Ovary (tissue), 9 donors: ENCODE results near the gene TRNAU1AP. TPM values are rescaled to one million over a fixed set of nuclear protein-coding genes. Genes with fewer than 3 reads are reported as not detected.

Source experiments
- DNase-seq, 5 donors: peaks; one replicate each; pipeline ENCODE4 v3.0.0-alpha.2; 2019 to 2020
- H3K27ac ChIP-seq, 2 donors: fragments of 200-600 bp; one replicate each; pipeline versions ENCODE4 v1.5.1 to v1.8.0; 2019 to 2022
- H3K27me3 ChIP-seq: fragments of 200-600 bp; one replicate; pipeline ENCODE4 v1.8.0; 2022
- H3K36me3 ChIP-seq: fragments of 200-600 bp; sonication (generic); one replicate; pipeline ENCODE4 v1.5.1; 2019
- H3K4me1 ChIP-seq: one replicate; pipeline ENCODE4 v1.8.1; 2013; ENCODE audit warnings: mild to moderate bottlenecking, moderate library complexity; ENCODE audit not compliant: insufficient read depth
- H3K4me3 ChIP-seq: fragments of 200-600 bp; sonication (generic); one replicate; pipeline ENCODE4 v1.5.1; 2017
- H3K9me3 ChIP-seq, 2 donors: fragments of 200-600 bp in 1 of 2; sonication (generic) in 1 of 2; one replicate each; pipeline versions ENCODE4 v1.5.1 to v1.8.1; 2013 to 2019; ENCODE audit warnings: mild to moderate bottlenecking in 1 of 2, moderate library complexity in 1 of 2
- CTCF ChIP-seq, 3 donors: fragments of 450-650 bp in 2 of 3; fragments of 200-600 bp in 1 of 3; IDR thresholded peaks; one replicate each; pipeline versions ENCODE4 v1.5.1 to v1.8.0; 2016 to 2022; ENCODE audit warnings: antibody characterized with exemption in 3 of 3, mild to moderate bottlenecking in 1 of 3
- EP300 ChIP-seq: sonication (generic); formaldehyde crosslinking; IDR thresholded peaks from one replicate; pipeline ENCODE4 v1.6.1; 2017; ENCODE audit warnings: antibody characterized with exemption
- POLR2A ChIP-seq: fragments of 450-650 bp; IDR thresholded peaks from one replicate; pipeline ENCODE4 v1.6.1; 2017; ENCODE audit warnings: antibody characterized with exemption, mild to moderate bottlenecking, moderate library complexity
- WGBS, 3 donors: extraction: QIAGEN DNeasy Blood & Tissue Kit in 1 of 3; methylation state at CpG; one replicate each; pipeline versions ENCODE4 v1.1.5 to v1.1.7; 2013 to 2017; 5-methylcytosine and 5-hydroxymethylcytosine counted together
- intact Hi-C, 4 donors: fragments of 100-400 bp; cut with DNase I; formaldehyde crosslinking; loops; one replicate each; pipeline versions ENCODE4 v1.11.0 to v1.15.1; 2022 to 2023
- polyA plus RNA-seq, 2 donors: library from polyadenylated mRNA; stranded (reverse); fragments of 200-250 nt in 1 of 2; fragments of 350-450 nt in 1 of 2; fragmentation: Illumina TruSeq in 1 of 2; extraction: RNeasy Lipid Tissue Mini Kit (QIAGEN cat#74804) in 1 of 2; gene quantifications; one replicate each; pipeline ENCODE4 v1.2.3, GENCODE V29; 2013 to 2014
- total RNA-seq, 7 donors: library from RNA; depleted of rRNA in 2 of 7; stranded (reverse); fragments of >200 nt in 2 of 7; fragmentation: NEBNext Ultra II Directional in 3 of 7; extraction: Animal tissue kit (Norgen Biotek cat#: 25700) in 3 of 7; gene quantifications; one replicate each; pipeline versions ENCODE4 v1.1.0 to v1.2.4, GENCODE V29; 2016 to 2023
- donor health status: DM: no; HTN: no; CAD: no; lungs with moderate emphysema.
- donor health status: DM: no; HTN: no; CAD: no.
- donor health status: Bipolar disorder and iron deficiency.
- donor health status: DM: yes; HTN: yes; CAD: no.
- donor health status: DM: no; HTN: no; CAD: no.
- donor health status: DM: yes; HTN: yes; CAD: no.

TRNAU1AP gene
- total and polyA plus RNA-seq, 9 donors, result 18.8 to 37.6 (median 20.7) TPM

DNA sequence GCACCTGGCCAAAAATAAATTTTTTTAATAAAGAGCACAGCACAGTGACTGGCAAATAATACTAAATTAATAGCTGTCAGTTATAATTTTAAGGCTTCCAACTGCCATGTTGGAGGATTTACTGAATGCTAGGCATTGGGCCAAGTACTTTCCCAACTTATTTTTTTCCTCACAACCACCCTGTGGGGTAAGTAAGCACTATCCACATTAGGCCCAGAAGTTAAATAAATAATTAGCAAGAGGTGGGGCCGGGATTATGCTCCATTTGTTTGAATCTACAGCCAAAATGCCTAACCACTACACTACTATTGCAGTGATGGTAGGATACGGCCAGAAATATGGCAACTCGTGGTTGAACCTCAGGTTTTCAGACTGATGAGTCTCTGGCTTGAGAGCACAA, 4.6 kb upstream of the TRNAU1AP start:
- Histone ChIP-seq H3K9me3 (no peaks in the 10 kb centered on the region), H3K27ac (no peak overlapping the region), H3K27me3 (no peaks in the 10 kb centered on the region), H3K4me1 (no peaks in the 10 kb centered on the region), H3K4me3 (no peak overlapping the region), H3K36me3 (no peaks in the 10 kb centered on the region)
- 79 to 92% (median 80%) methylated on average over 3 of the region's 3 CpGs for WGBS, 3 donors
- intact Hi-C loops, result no loop called here
- no peak for DNase-seq
- TF ChIP-seq CTCF (IDR thresholded peaks at IDR 0.05), result no peak
- TF ChIP-seq EP300, result no peak
- TF ChIP-seq POLR2A, result no peak

DNA sequence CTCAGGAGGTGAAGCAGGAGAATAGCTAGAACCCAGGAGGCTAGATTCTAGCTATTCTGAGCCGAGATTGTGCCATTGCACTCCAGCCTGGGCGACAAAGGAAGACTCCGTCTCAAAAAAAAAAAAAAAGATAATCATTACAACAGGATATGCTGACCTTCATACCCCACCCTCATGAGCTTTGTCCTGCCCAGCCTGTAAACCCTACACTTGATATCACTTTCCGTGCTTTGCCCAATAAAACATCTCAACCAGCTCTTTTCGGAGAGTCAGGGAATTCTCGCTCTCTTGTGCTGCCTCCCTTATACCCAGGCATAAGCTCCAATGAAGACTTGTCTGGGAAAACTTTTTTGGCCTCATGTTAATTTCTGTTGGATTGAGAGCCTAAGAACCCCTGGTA, 1.5 kb upstream of the TRNAU1AP start:
- 87 to 95% (median 94%) methylated on average over 6 of the region's 6 CpGs for WGBS, 3 donors
- no peak overlapping the region for H3K4me3 ChIP-seq
- H3K4me1 ChIP-seq, result no peaks in the 10 kb centered on the region
- TF ChIP-seq EP300 (no peak), CTCF (IDR thresholded peaks at IDR 0.05) (no peak), POLR2A (no peak)
- no peak overlapping the region for H3K27ac ChIP-seq
- H3K27me3 ChIP-seq, result no peaks in the 10 kb centered on the region
- no peak for DNase-seq
- no peaks in the 10 kb centered on the region for H3K36me3 ChIP-seq
- intact Hi-C loops, result no loop called here
- H3K9me3 ChIP-seq, result no peaks in the 10 kb centered on the region

DNA sequence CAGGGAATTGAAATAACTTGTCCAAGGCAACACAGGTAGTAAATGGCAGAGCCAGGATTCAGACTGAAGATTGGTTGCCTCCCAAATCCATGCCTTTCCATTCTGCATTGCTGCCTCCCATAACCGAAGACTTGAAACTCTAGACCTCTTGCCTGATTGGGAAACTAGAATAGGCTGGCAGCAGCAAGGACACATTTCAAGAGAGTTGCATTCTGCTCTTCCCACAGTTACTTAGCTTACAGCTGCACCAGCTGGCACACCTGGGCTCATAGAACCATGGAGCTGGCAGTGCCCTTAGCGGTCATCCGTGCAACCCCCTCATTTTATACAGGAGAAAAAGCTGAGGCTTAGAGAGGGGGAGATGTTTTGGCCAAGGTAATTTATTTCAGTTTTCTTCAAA, 8.0 kb downstream of the TRNAU1AP start:
- Histone ChIP-seq H3K27ac (no peak overlapping the region), H3K36me3 (no peaks in the 10 kb centered on the region), H3K27me3 (no peaks in the 10 kb centered on the region), H3K9me3 (no peaks in the 10 kb centered on the region), H3K4me3 (no peak overlapping the region), H3K4me1 (no peaks in the 10 kb centered on the region)
- TF ChIP-seq CTCF (IDR thresholded peaks at IDR 0.05) (no peak), EP300 (no peak)
- no peak for DNase-seq
- intact Hi-C loops, result no loop called here
- WGBS, 3 donors, result 89 to 95% (median 92%) methylated on average over 3 of the region's 3 CpGs

- H3K4me1 ChIP-seq, result no peaks in the 10 kb centered on the region
- intact Hi-C loops, result no loop called here
- H3K27ac ChIP-seq, result no peak overlapping the region
- no peaks in the 10 kb centered on the region for H3K27me3 ChIP-seq
- no peak for DNase-seq
- no peaks in the 10 kb centered on the region for H3K9me3 ChIP-seq
- H3K4me3 ChIP-seq, result no peak overlapping the region
- H3K36me3 ChIP-seq, result no peaks in the 10 kb centered on the region
- TF ChIP-seq CTCF (IDR thresholded peaks at IDR 0.05) (no peak), POLR2A (no peak), EP300 (no peak)
Measured at GRCh38 chr1:28564310-28564709, 11.4 kb downstream of the TRNAU1AP start.

GRCh38 chr1:28565040-28565439, 12.2 kb downstream of the TRNAU1AP start:
- 97% methylated on average over 7 of the region's 7 CpGs for WGBS, 3 donors
- no peaks in the 10 kb centered on the region for H3K27me3 ChIP-seq
- DNase-seq, result no peak
- no peak overlapping the region for H3K27ac ChIP-seq
- intact Hi-C loops, result no loop called here
- no peaks in the 10 kb centered on the region for H3K4me1 ChIP-seq
- no peak for TF ChIP-seq POLR2A
- TF ChIP-seq EP300, result no peak
- TF ChIP-seq CTCF (IDR thresholded peaks at IDR 0.05), result no peak
- H3K4me3 ChIP-seq, result no peak overlapping the region
- H3K9me3 ChIP-seq, result no peaks in the 10 kb centered on the region
- no peaks in the 10 kb centered on the region for H3K36me3 ChIP-seq
